H1 (cell line): ENCODE results near the gene DHDH. TPM values are rescaled to one million over a fixed set of nuclear protein-coding genes. Genes with fewer than 3 reads are reported as not detected.

Source experiments
- CTCF ChIA-PET: fragments of 300-600 bp; sonication (Branson Sonifier 250); formaldehyde crosslinking; loops from one replicate; lab custom pipeline; 2021; ENCODE audit not compliant: partially characterized antibody; lab: Charles Lee
- POLR2A ChIA-PET: fragments of 300-600 bp; sonication (Branson Sonifier 250); formaldehyde crosslinking; loops from one replicate; lab custom pipeline; 2021; ENCODE audit warnings: inconsistent platforms; ENCODE audit not compliant: partially characterized antibody; lab: Charles Lee
- DNase-seq, 2 experiments: peaks; one replicate each; pipeline versions ENCODE4 v3.0.0 to v3.0.0-alpha.2; 2010 to 2022; ENCODE audit warnings: low spot score in 2 of 2, low read depth in 1 of 2, mixed read lengths in 1 of 2
- FAIRE-seq: peaks from 2 replicates; lab custom pipeline; 2011; peaks lifted over from hg19 to GRCh38; lab: Jason Lieb, UNC
- H2AFZ ChIP-seq: 2 replicates; pipeline ENCODE4 v1.8.1; 2012; ENCODE audit warnings: low read length, inconsistent platforms
- H2AK5ac ChIP-seq: 2 replicates; pipeline ENCODE4 v1.6.1; 2013; ENCODE audit warnings: low read depth, low read length
- H2BK120ac ChIP-seq: replicated peaks from 2 replicates; pipeline ENCODE3; 2013; ENCODE audit warnings: low read depth, low read length, inconsistent platforms
- H2BK12ac ChIP-seq: 2 replicates; pipeline ENCODE4 v1.6.1; 2013; ENCODE audit warnings: low read depth, low read length
- H2BK15ac ChIP-seq: 2 replicates; pipeline ENCODE4 v1.6.1; 2013; ENCODE audit warnings: low read length
- H2BK20ac ChIP-seq: 2 replicates; pipeline ENCODE4 v1.6.1; 2013; ENCODE audit warnings: low read length
- H2BK5ac ChIP-seq: 2 replicates; pipeline ENCODE4 v1.6.1; 2013; ENCODE audit warnings: low read depth, low read length
- H3K14ac ChIP-seq: 2 replicates; pipeline ENCODE4 v1.6.1; 2013; ENCODE audit warnings: inconsistent platforms; ENCODE audit not compliant: insufficient read length
- H3K18ac ChIP-seq: 2 replicates; pipeline ENCODE4 v1.6.1; 2013; ENCODE audit warnings: low read length; ENCODE audit errors: extremely low read depth
- H3K23ac ChIP-seq: 2 replicates; pipeline ENCODE4 v1.6.1; 2013; ENCODE audit warnings: inconsistent platforms; ENCODE audit not compliant: insufficient read length
- H3K23me2 ChIP-seq: 2 replicates; pipeline ENCODE4 v1.6.1; 2013; ENCODE audit warnings: low read depth, low read length
- H3K27ac ChIP-seq: 2 replicates; pipeline ENCODE4 v1.6.1; 2011; ENCODE audit warnings: low read depth, low read length, inconsistent platforms
- H3K27me3 ChIP-seq, 4 experiments: replicated peaks in 1 of 4; 1 replicate in 1 of 4; 2 replicates in 3 of 4; pipeline versions ENCODE4 v1.6.1 to v1.8.1; 2011 to 2013; ENCODE audit warnings: low read length in 3 of 4, mild to moderate bottlenecking in 3 of 4, inconsistent platforms in 2 of 4, mixed read lengths in 2 of 4, moderate library complexity in 1 of 4; ENCODE audit not compliant: control insufficient read depth in 3 of 4, insufficient read depth in 3 of 4; ENCODE audit errors: extremely low read depth in 1 of 4
- H3K36me3 ChIP-seq, 4 experiments: 2 replicates each; pipeline versions ENCODE4 v1.6.1 to v1.8.1; 2011 to 2013; ENCODE audit warnings: mild to moderate bottlenecking in 4 of 4, low read length in 3 of 4, moderate library complexity in 2 of 4, control low read depth in 1 of 4, inconsistent platforms in 1 of 4; ENCODE audit not compliant: insufficient read depth in 4 of 4, control insufficient read depth in 2 of 4
- H3K4ac ChIP-seq: replicated peaks from 2 replicates; pipeline ENCODE3; 2013; ENCODE audit warnings: low read length, low read depth, mixed read lengths, inconsistent platforms; ENCODE audit not compliant: insufficient read length
- H3K4me1 ChIP-seq, 4 experiments: replicated peaks in 1 of 4; 1 replicate in 1 of 4; 2 replicates in 3 of 4; pipeline versions ENCODE4 v1.6.1 to v1.8.1; 2011 to 2013; ENCODE audit warnings: low read length in 3 of 4, inconsistent platforms in 2 of 4, mixed read lengths in 1 of 4; ENCODE audit not compliant: insufficient read depth in 4 of 4, control insufficient read depth in 3 of 4
- H3K4me2 ChIP-seq, 2 experiments: 2 replicates each; pipeline versions ENCODE4 v1.6.1 to v1.8.1; 2011 to 2013; ENCODE audit warnings: low read depth in 2 of 2, low read length in 2 of 2, control low read depth in 1 of 2, inconsistent platforms in 1 of 2, mild to moderate bottlenecking in 1 of 2; ENCODE audit not compliant: insufficient read depth in 1 of 2
- H3K4me3 ChIP-seq, 4 experiments: fragments of 200-600, 300-600 bp in 1 of 4; sonication (generic), shearing (Covaris generic), sonication (Bioruptor Twin) in 1 of 4; 2 replicates each; pipeline versions ENCODE4 v1.5.1 to v1.8.1; 2011 to 2016; ENCODE audit warnings: low read length in 4 of 4, low read depth in 3 of 4, control low read depth in 2 of 4, inconsistent platforms in 2 of 4, mild to moderate bottlenecking in 2 of 4, mixed read lengths in 1 of 4, moderate library complexity in 1 of 4; ENCODE audit not compliant: insufficient read depth in 2 of 4; ENCODE audit errors: extremely low read depth in 1 of 4
- H3K56ac ChIP-seq: replicated peaks from 2 replicates; pipeline ENCODE3; 2013; ENCODE audit warnings: low read depth, mild to moderate bottlenecking, mixed read lengths, low read length, inconsistent platforms; ENCODE audit not compliant: insufficient read length
- H3K79me1 ChIP-seq: 2 replicates; pipeline ENCODE4 v1.6.1; 2013; ENCODE audit warnings: low read depth, low read length, control low read depth
- H3K79me2 ChIP-seq, 2 experiments: 2 replicates each; pipeline versions ENCODE4 v1.6.1 to v1.8.1; 2012 to 2013; ENCODE audit warnings: low read length in 2 of 2, mild to moderate bottlenecking in 2 of 2, inconsistent platforms in 1 of 2; ENCODE audit not compliant: insufficient read depth in 2 of 2, control insufficient read depth in 1 of 2
- H3K9ac ChIP-seq, 4 experiments: replicated peaks in 1 of 4; 1 replicate in 1 of 4; 2 replicates in 3 of 4; pipeline versions ENCODE4 v1.6.1 to v1.8.1; 2011 to 2013; ENCODE audit warnings: low read depth in 3 of 4, low read length in 3 of 4, control low read depth in 2 of 4, mild to moderate bottlenecking in 2 of 4, moderate library complexity in 2 of 4, inconsistent platforms in 1 of 4; ENCODE audit errors: extremely low read depth in 1 of 4
- H3K9me3 ChIP-seq, 2 experiments: 2 replicates each; pipeline versions ENCODE4 v1.6.1 to v1.8.1; 2012 to 2013; ENCODE audit warnings: mild to moderate bottlenecking in 2 of 2, moderate library complexity in 2 of 2, control low read depth in 1 of 2, inconsistent platforms in 1 of 2, low read depth in 1 of 2, low read length in 1 of 2, mixed read lengths in 1 of 2; ENCODE audit not compliant: insufficient read depth in 2 of 2
- H4K20me1 ChIP-seq, 2 experiments: replicated peaks in 1 of 2; 2 replicates each; pipeline versions ENCODE3 to v1.8.1; 2011 to 2013; ENCODE audit warnings: inconsistent platforms in 2 of 2, low read length in 2 of 2, mild to moderate bottlenecking in 1 of 2; ENCODE audit not compliant: insufficient read depth in 2 of 2, control insufficient read depth in 1 of 2
- H4K5ac ChIP-seq: 2 replicates; pipeline ENCODE4 v1.6.1; 2013; ENCODE audit warnings: low read length, low read depth, mixed read lengths, inconsistent platforms; ENCODE audit not compliant: insufficient read length
- H4K8ac ChIP-seq: 2 replicates; pipeline ENCODE4 v1.8.0; 2013; ENCODE audit warnings: mild to moderate bottlenecking, moderate library complexity, low read length, inconsistent platforms; ENCODE audit not compliant: insufficient read depth; ENCODE audit errors: extremely low read depth
- H4K91ac ChIP-seq: replicated peaks from 2 replicates; pipeline ENCODE3; 2013; ENCODE audit warnings: low read length, mixed read lengths, inconsistent platforms; ENCODE audit not compliant: insufficient read length
- CTCF ChIP-seq, 3 experiments: IDR thresholded peaks; 1 replicate in 2 of 3; 2 replicates in 1 of 3; pipeline versions ENCODE4 v1.5.1 to v1.6.1; 2011; ENCODE audit warnings: low read length in 3 of 3, mild to moderate bottlenecking in 3 of 3, inconsistent platforms in 2 of 3, low read depth in 1 of 3, moderate library complexity in 1 of 3; ENCODE audit not compliant: insufficient read depth in 1 of 3; ENCODE audit errors: control extremely low read depth in 1 of 3
- RXRA ChIP-seq: IDR thresholded peaks from 2 replicates; pipeline ENCODE4 v1.6.1; 2011; ENCODE audit warnings: low read depth, mild to moderate bottlenecking, low read length, moderate library complexity; ENCODE audit not compliant: insufficient read depth
- WGBS, 2 experiments: shearing (Covaris generic) in 1 of 2; methylation state at CpG; one replicate each; pipeline versions ENCODE4 v1.1.6 to v1.1.7; 2013 to 2015; ENCODE audit warnings: low lambda C conversion rate in 2 of 2, mixed read lengths in 2 of 2, inconsistent platforms in 1 of 2, low coverage in 1 of 2, missing lambda C conversion rate in 1 of 2; ENCODE audit not compliant: insufficient replicate concordance in 2 of 2, insufficient coverage in 1 of 2, insufficient read length in 1 of 2; ENCODE audit errors: extremely low coverage in 1 of 2, missing lambda C conversion rate in 1 of 2; 5-methylcytosine and 5-hydroxymethylcytosine counted together
- polyA plus RNA-seq, 7 experiments: library from polyadenylated mRNA; depleted of rRNA in 3 of 7; stranded (reverse) in 5 of 7; unstranded in 2 of 7; fragments of >200 nt in 5 of 7; fragments of 200-250 nt in 2 of 7; gene quantifications; 1 replicate in 5 of 7; 2 replicates in 1 of 7; 4 replicates in 1 of 7; pipeline versions ENCODE4 v1.2.1 to v1.2.3, GENCODE V29; 2011 to 2013; ENCODE audit warnings: missing spikeins in 2 of 7, mixed read lengths in 2 of 7
- total RNA-seq: library from RNA; stranded (reverse); fragmentation: NEBNext Ultra II Directional; extraction: Animal tissue kit (Norgen Biotek cat#: 25700); gene quantifications from 2 replicates; pipeline ENCODE4 v1.2.1, GENCODE V29; 2021

DHDH gene
- total and polyA plus RNA-seq, 2 of the 8 experiments (the other 6 are each of a cell fraction or from before 2014, with no cell fraction given), result 2.2 to 2.8 TPM

GRCh38 chr19:48955308-48955958 lies 21.9 kb downstream of the DHDH start:
- peak overlapping the region; percentile 81 to 92 for H3K4me2 ChIP-seq
- no peak overlapping the region for H4K5ac ChIP-seq
- H3K14ac ChIP-seq, result no peak overlapping the region
- peak overlapping the region; percentile 84 for H4K8ac ChIP-seq
- H3K4me3 ChIP-seq, result peak overlapping the region; percentile 75 to 93 (median 86)
- H2BK12ac ChIP-seq, result 0 out of 2 replicates have a peak overlapping the region, but pooled peaks have one; percentile 6
- FAIRE-seq (no peak), DNase-seq (no peak)
- H3K27me3 ChIP-seq, result no peaks in the 10 kb centered on the region; a peak in 1 of 7 replicates
- peaks cover 0 to 19% of the 10 kb centered on the region in 2 experiments; a peak in 2 of 4 replicates for H3K79me2 ChIP-seq
- peak overlapping the region; percentile 60; the same call in 1 of the 2 replicates for H2AK5ac ChIP-seq
- peak overlapping the region; percentile 99 for H2BK5ac ChIP-seq
- ChIA-PET CTCF (interaction anchor here (1.0 kb wide), 2 partner anchors 9 to 15 kb away, joined by 3 read pairs; no protein-coding TSS in a partner anchor), POLR2A (interaction anchor here (0.6 to 3.8 kb wide), 5 partner anchors 9 to 167 kb away, joined by 4 to 27 read pairs (median 5); partner anchors contain the start of gene FTL)
- TF ChIP-seq CTCF (IDR thresholded peaks at IDR 0.05; ENCODE audit: control extremely low read depth in 1 of 3, insufficient read depth in 1 of 3, low read depth in 1 of 3, low read length in 3 of 3), result 0 out of 4 replicates have a peak, but pooled peaks of 1 of the 3 experiments have one; percentile 9
- no peak for TF ChIP-seq RXRA
- no peaks in the 10 kb centered on the region for H3K9me3 ChIP-seq
- H3K9ac ChIP-seq, result peak overlapping the region; percentile 89 to 95 (median 92)
- H3K4ac ChIP-seq, result peak overlapping the region; percentile 10
- peaks cover 4 to 15% (median 9%) of the 10 kb centered on the region in 4 experiments; a peak in 6 of 8 replicates for H3K36me3 ChIP-seq
- H3K79me1 ChIP-seq, result no peaks in the 10 kb centered on the region; the same call in 1 of the 2 replicates
- peak overlapping the region; percentile 94 for H3K27ac ChIP-seq
- H2BK120ac ChIP-seq, result no peak overlapping the region
- peaks cover 2% of the 10 kb centered on the region in 2 experiments for H4K20me1 ChIP-seq
- H4K91ac ChIP-seq, result peak overlapping the region; percentile 32
- H2BK15ac ChIP-seq, result no peak overlapping the region
- peak overlapping the region; percentile 98 for H3K56ac ChIP-seq
- no peak overlapping the region for H3K23ac ChIP-seq
- 59% methylated on average over 15 of the region's 16 CpGs; no CpG with 5 or more reads in 1 of the 2 experiments for WGBS, 2 experiments
- no peak overlapping the region for H2BK20ac ChIP-seq
- H3K4me1 ChIP-seq, result peaks cover 0 to 11% (median 6%) of the 10 kb centered on the region in 4 experiments; a peak in 5 of 7 replicates
- peak overlapping the region; percentile 99 for H3K18ac ChIP-seq
- H3K23me2 ChIP-seq, result no peaks in the 10 kb centered on the region; the same call in 1 of the 2 replicates
- no peak overlapping the region for H2AFZ ChIP-seq
